ENCODE data around the gene KRTAP10-7. TPM values are rescaled to one million over a fixed set of nuclear protein-coding genes. Genes with fewer than 3 reads are reported as not detected.
"Not testable (repeated sequence)": the region's sequence is repeated elsewhere in the genome, so short reads cannot be mapped to it uniquely, and the experiment has no call there.

KRTAP10-7 gene
- total and polyA plus RNA-seq, 4 experiments from 2014 or later, result not detected

DNA sequence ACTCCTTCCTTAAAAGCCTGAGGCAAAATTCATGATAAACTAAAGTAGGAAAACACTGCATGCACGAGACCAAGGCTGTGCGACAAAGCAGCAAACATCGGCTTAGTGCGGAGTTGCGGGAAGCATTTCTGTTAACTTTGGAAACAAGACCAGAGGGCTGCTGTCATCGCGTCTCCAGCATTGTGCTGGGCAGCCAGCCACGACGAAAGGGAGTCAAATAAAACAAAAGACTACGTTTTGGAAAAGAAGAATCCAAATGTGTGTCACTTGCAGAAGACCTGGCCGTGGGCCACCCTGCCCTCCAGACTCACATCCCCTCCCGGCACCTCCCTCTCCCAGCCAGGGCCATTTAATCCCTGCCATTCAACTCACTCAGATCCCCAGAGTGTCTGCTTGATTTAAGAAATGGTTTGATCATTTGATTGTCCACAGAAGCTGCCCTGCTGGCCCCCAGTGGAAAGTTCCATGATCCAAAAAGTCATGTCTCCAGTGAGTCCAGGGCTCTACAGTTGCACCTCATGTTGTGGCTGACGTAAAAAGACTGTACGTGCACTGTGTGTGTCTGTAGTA lies 43.4 kb downstream of the KRTAP10-7 start:
- Histone ChIP-seq H3K9me3 (ENCODE audit: control insufficient read depth in 1 of 2, low read length in 2 of 2) (peaks cover 0 to 13% of the 10 kb centered on the region in 2 donors), H3K36me3 (ENCODE audit: insufficient read depth, low read length) (no peaks in the 10 kb centered on the region), H3K4me3 (ENCODE audit: low read length in 2 of 2) (no peak overlapping the region), H3K27ac (ENCODE audit: low read depth, low read length) (no peak overlapping the region), H3K4me1 (ENCODE audit: insufficient read depth, low read length) (no peaks in the 10 kb centered on the region), H3K27me3 (ENCODE audit: insufficient read depth, low read length) (no peaks in the 10 kb centered on the region)
- H3K27ac Mint-ChIP-seq, result no peak overlapping the region
- peaks cover 10 to 23% of the 10 kb centered on the region in 2 donors for H3K36me3 Mint-ChIP-seq
- H3K4me3 Mint-ChIP-seq, result peak overlapping the region in 1 of 8 donors; percentile 5
- no peak for DNase-seq
- ChIA-PET POLR2A (ENCODE audit: partially characterized antibody) (no interaction called here), CTCF (ENCODE audit: partially characterized antibody) (interaction anchor here (1.3 kb wide), 1 partner anchor 25 kb away, joined by 3 read pairs; no protein-coding TSS in a partner anchor)
- peaks cover 0 to 10% of the 10 kb centered on the region in 2 donors for H3K27me3 Mint-ChIP-seq
- intact Hi-C loops (cut with micrococcal nuclease), result no loop called here
- peaks cover 6 to 59% (median 37%) of the 10 kb centered on the region in 8 donors for H3K9me3 Mint-ChIP-seq
- peaks cover 0 to 7% (median 3%) of the 10 kb centered on the region in 4 donors for H3K4me1 Mint-ChIP-seq

DNA sequence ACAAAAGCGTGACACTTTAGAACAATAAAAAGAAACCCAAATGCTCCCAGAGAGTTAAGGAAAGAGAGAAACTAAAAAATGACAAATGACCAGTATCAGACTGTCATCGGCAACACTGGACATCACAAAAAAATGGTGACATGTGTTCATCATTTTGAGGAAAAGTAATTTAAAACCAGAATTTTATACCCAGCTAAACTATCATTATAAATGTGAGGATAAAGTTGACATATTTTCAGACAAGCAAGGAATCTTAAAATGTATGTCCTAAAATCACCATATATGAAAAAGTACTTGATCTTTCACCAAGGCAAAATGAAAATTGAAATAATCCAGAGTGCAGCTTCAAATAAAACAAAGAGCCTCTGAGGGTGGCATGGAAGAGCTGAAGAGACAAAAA lies 44.5 kb downstream of the KRTAP10-7 start:
- no peaks in the 10 kb centered on the region for H3K4me1 ChIP-seq (ENCODE audit: insufficient read depth, low read length)
- POLR2A ChIA-PET (ENCODE audit: partially characterized antibody), result interaction anchor here (1.1 kb wide), 1 partner anchor 26 kb away, joined by 3 read pairs; no protein-coding TSS in a partner anchor
- intact Hi-C loops (cut with micrococcal nuclease), result no loop called here

DNA sequence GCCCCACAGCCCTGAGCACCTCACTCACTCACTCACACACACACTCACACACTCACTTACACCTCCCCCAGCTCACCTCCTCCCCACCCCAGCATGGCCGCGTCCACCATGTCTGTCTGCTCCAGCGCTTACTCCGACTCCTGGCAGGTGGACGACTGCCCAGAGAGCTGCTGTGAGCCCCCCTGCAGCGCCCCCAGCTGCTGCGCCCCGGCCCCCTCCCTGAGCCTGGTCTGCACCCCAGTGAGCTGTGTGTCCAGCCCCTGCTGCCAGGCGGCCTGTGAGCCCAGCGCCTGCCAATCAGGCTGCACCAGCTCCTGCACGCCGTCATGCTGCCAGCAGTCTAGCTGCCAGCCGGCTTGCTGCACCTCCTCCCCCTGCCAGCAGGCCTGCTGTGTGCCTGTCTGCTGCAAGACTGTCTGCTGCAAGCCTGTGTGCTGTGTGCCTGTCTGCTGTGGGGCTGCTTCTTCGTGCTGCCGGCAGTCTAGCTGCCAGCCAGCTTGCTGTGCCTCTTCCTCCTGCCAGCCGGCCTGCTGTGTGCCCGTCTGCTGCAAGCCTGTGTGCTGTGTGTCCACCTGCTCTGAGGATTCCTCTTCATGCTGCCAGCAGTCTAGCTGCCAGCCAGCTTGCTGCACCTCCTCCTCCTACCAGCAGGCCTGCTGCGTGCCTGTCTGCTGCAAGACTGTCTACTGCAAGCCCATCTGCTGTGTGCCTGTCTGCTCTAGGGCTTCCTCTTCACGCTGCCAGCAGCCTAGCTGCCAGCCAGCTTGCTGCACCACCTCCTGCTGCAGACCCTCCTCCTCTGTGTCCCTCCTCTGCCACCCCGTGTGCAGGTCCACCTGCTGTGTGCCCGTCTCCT lies 46.2 kb downstream of the KRTAP10-7 start, which contains the start of gene KRTAP10-11:
Gene KRTAP10-11 (plus strand): TSS at position 49 of the 856 bp plus-strand sequence. CDS start 45 bp downstream, at position 94.
- H3K4me1 Mint-ChIP-seq; H3K4me1 ChIP-seq (ENCODE audit: insufficient read depth, low read length); H3K4me3 ChIP-seq (ENCODE audit: low read length in 2 of 2); H3K27me3 Mint-ChIP-seq; H3K4me3 Mint-ChIP-seq; H3K27me3 ChIP-seq (ENCODE audit: insufficient read depth, low read length); H3K36me3 ChIP-seq (ENCODE audit: insufficient read depth, low read length); DNase-seq; intact Hi-C loops (cut with micrococcal nuclease); H3K27ac ChIP-seq (ENCODE audit: low read depth, low read length): not testable (repeated sequence)
- POLR2A ChIA-PET (ENCODE audit: partially characterized antibody), result interaction anchor here (3.6 kb wide), 1 partner anchor 11 kb away, joined by 16 read pairs; the partner anchor contains the start of gene KRTAP12-3
- CTCF ChIA-PET (ENCODE audit: partially characterized antibody), result interaction anchor here (1.1 to 1.4 kb wide), 3 partner anchors 11 to 136 kb away, joined by 3 to 5 read pairs (median 4); partner anchors contain the start of gene KRTAP12-3
- H3K9me3 Mint-ChIP-seq, result peaks cover 0 to 44% (median 30%) of the 10 kb centered on the region in 8 donors
- H3K36me3 Mint-ChIP-seq, result peaks cover 10 to 11% of the 10 kb centered on the region in 2 donors
- peaks cover 0 to 13% of the 10 kb centered on the region in 2 donors for H3K9me3 ChIP-seq (ENCODE audit: control insufficient read depth in 1 of 2, low read length in 2 of 2)
- peak within 1 kb of the TSS in 2 of 7 donors; percentile 13 to 41 for H3K27ac Mint-ChIP-seq

More for the DNA sequence above, 44.5 kb downstream of the KRTAP10-7 start:
- Histone ChIP-seq H3K27me3 (ENCODE audit: insufficient read depth, low read length) (no peaks in the 10 kb centered on the region), H3K9me3 (ENCODE audit: control insufficient read depth in 1 of 2, low read length in 2 of 2) (peaks cover 0 to 13% of the 10 kb centered on the region in 2 donors), H3K27ac (ENCODE audit: low read depth, low read length) (no peak overlapping the region), H3K36me3 (ENCODE audit: insufficient read depth, low read length) (no peaks in the 10 kb centered on the region), H3K4me3 (ENCODE audit: low read length in 2 of 2) (no peak overlapping the region)
- CTCF ChIA-PET (ENCODE audit: partially characterized antibody), result interaction anchor here (0.7 to 1.3 kb wide), 2 partner anchors 11 to 134 kb away, joined by 3 read pairs; no protein-coding TSS in a partner anchor
- Mint-ChIP-seq H3K27me3 (peaks cover 0 to 8% of the 10 kb centered on the region in 2 donors), H3K4me3 (no peak overlapping the region), H3K4me1 (peaks cover 0 to 7% (median 3%) of the 10 kb centered on the region in 4 donors), H3K36me3 (peaks cover 10 to 23% of the 10 kb centered on the region in 2 donors), H3K27ac (no peak overlapping the region), H3K9me3 (peaks cover 6 to 59% (median 37%) of the 10 kb centered on the region in 8 donors)
- DNase-seq, result no peak

DNA sequence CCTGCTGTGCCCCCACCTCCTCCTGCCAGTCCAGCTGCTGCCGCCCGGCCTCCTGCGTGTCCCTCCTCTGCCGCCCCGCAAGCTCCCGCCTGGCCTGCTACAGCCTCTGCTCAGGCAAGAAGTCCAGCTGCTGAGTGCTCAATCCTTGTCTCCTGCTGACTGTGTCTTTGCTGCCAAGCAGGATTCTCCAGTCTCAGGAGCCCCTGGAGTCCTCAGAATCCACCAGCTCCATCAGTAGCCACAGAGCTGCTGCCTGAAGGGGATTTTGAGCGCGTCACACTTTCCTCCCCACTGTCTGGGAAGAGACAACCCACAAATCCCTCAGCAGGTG lies 46.8 kb downstream of the KRTAP10-7 start:
- no peak overlapping the region for H3K4me3 ChIP-seq (ENCODE audit: low read length in 2 of 2)
- H3K27me3 ChIP-seq (ENCODE audit: insufficient read depth, low read length), result no peaks in the 10 kb centered on the region
- Mint-ChIP-seq H3K36me3 (peaks cover 10 to 11% of the 10 kb centered on the region in 2 donors), H3K4me3 (no peak overlapping the region), H3K27me3 (no peaks in the 10 kb centered on the region), H3K9me3 (peaks cover 0 to 40% (median 29%) of the 10 kb centered on the region in 8 donors), H3K27ac (peak overlapping the region in 1 of 7 donors; percentile 13), H3K4me1 (peaks cover 0 to 7% (median 4%) of the 10 kb centered on the region in 4 donors)
- ChIA-PET POLR2A (ENCODE audit: partially characterized antibody) (interaction anchor here (3.6 kb wide), 1 partner anchor 11 kb away, joined by 16 read pairs; the partner anchor contains the start of gene KRTAP12-3), CTCF (ENCODE audit: partially characterized antibody) (interaction anchor here (1.1 to 1.4 kb wide), 3 partner anchors 11 to 136 kb away, joined by 3 to 5 read pairs (median 4); partner anchors contain the start of gene KRTAP12-3)
- no peak for DNase-seq
- H3K9me3 ChIP-seq (ENCODE audit: control insufficient read depth in 1 of 2, low read length in 2 of 2), result peaks cover 0 to 13% of the 10 kb centered on the region in 2 donors
- H3K27ac ChIP-seq (ENCODE audit: low read depth, low read length), result no peak overlapping the region
- no peaks in the 10 kb centered on the region for H3K36me3 ChIP-seq (ENCODE audit: insufficient read depth, low read length)
- no peaks in the 10 kb centered on the region for H3K4me1 ChIP-seq (ENCODE audit: insufficient read depth, low read length)
- intact Hi-C loops (cut with micrococcal nuclease), result no loop called here

DNA sequence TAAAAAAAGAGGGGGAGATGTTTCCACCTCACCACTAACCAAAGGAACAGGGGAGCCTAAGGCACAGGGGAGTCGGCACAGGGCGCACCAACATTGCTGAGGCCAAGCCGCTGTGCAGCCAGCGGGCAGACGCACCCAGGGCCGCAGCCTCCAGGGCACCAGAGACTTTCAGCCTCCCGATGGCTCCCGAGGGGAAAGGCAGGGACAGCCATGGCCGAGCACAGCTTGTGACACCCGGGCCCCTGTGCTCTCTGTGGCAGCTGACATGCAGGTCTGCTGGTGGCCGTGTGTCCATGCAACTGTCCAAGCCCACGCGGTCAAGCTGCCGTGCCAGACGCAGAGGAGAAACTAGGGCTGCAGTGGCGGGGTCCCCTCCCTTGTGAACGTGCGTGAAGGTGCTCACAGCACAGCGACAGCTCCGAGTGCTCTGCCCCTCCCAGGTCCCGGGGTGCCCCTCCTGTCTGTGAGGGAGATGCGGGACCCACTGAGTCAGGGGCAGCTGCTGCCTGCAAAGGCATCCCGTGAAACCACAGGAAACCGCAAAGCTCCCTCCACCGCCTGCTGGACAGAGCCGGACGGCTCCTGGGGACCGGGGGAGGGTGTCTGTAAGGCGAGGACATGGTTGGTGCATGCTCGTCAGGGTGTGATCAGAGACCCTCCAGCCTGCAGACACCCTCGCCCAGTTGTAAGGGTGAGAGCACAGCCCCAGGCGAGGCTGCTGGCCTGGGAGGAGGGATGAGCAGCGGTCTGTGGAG lies 48.3 kb downstream of the KRTAP10-7 start:
- peak overlapping the region in 1 of 7 donors; percentile 41 for H3K27ac Mint-ChIP-seq
- no peak for DNase-seq
- no peaks in the 10 kb centered on the region for H3K27me3 ChIP-seq (ENCODE audit: insufficient read depth, low read length)
- H3K9me3 Mint-ChIP-seq, result peaks cover 0 to 31% (median 18%) of the 10 kb centered on the region in 8 donors
- peaks cover 0 to 9% of the 10 kb centered on the region in 2 donors for H3K9me3 ChIP-seq (ENCODE audit: control insufficient read depth in 1 of 2, low read length in 2 of 2)
- no peaks in the 10 kb centered on the region for H3K27me3 Mint-ChIP-seq
- no peak overlapping the region for H3K27ac ChIP-seq (ENCODE audit: low read depth, low read length)
- intact Hi-C loops (cut with micrococcal nuclease), result no loop called here
- peaks cover 5 to 15% (median 9%) of the 10 kb centered on the region in 4 donors for H3K4me1 Mint-ChIP-seq
- ChIA-PET CTCF (ENCODE audit: partially characterized antibody) (no interaction called here), POLR2A (ENCODE audit: partially characterized antibody) (interaction anchor here (3.6 kb wide), 1 partner anchor 9 kb away, joined by 16 read pairs; the partner anchor contains the start of gene KRTAP12-3)
- H3K36me3 Mint-ChIP-seq, result peaks cover 6 to 11% of the 10 kb centered on the region in 2 donors
- H3K4me3 ChIP-seq (ENCODE audit: low read length in 2 of 2), result no peak overlapping the region
- H3K4me3 Mint-ChIP-seq, result no peak overlapping the region
- peaks cover 7% of the 10 kb centered on the region for H3K4me1 ChIP-seq (ENCODE audit: insufficient read depth, low read length)
- H3K36me3 ChIP-seq (ENCODE audit: insufficient read depth, low read length), result no peaks in the 10 kb centered on the region

DNA sequence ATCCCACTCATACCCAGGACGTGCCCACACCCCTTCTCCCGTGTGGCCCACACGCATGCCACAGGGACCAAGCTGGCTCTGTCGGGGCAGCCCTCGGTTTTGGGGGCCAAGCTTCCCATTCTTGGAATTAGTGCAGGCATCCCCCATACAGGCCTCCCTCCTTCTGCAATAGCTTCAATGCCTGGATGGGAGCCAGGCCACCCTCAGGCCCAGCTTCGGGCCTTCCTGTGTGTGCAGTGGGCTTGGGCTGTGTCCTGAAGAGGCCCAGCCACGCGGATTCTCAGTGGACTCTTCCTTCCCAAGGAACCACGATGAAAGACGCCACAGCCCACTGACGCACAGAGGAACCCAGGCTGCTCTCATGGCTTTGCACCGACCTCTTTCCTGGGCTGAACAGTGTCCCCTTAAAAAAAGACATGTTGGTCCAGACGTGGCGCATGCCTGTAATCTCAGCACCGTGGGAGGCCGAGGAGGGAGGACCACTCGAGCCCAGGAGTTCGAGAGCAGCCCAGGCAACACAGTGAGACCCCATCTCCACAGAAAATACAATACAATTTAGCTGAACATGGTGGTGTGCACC lies 49.2 kb downstream of the KRTAP10-7 start:
- Histone ChIP-seq H3K4me3 (ENCODE audit: low read length in 2 of 2) (no peak overlapping the region), H3K9me3 (ENCODE audit: control insufficient read depth in 1 of 2, low read length in 2 of 2) (peaks cover 0 to 2% of the 10 kb centered on the region in 2 donors), H3K4me1 (ENCODE audit: insufficient read depth, low read length) (peaks cover 15% of the 10 kb centered on the region), H3K27me3 (ENCODE audit: insufficient read depth, low read length) (no peaks in the 10 kb centered on the region), H3K36me3 (ENCODE audit: insufficient read depth, low read length) (no peaks in the 10 kb centered on the region), H3K27ac (ENCODE audit: low read depth, low read length) (no peak overlapping the region)
- Mint-ChIP-seq H3K27me3 (no peaks in the 10 kb centered on the region), H3K36me3 (peaks cover 8 to 9% of the 10 kb centered on the region in 2 donors), H3K4me1 (peaks cover 14 to 23% (median 18%) of the 10 kb centered on the region in 4 donors), H3K27ac (peak overlapping the region in 2 of 7 donors; percentile 47 to 55), H3K9me3 (peaks cover 0 to 28% (median 14%) of the 10 kb centered on the region in 8 donors), H3K4me3 (no peak overlapping the region)
- intact Hi-C loops (cut with micrococcal nuclease), result no loop called here
- DNase-seq, result no peak
- ChIA-PET POLR2A (ENCODE audit: partially characterized antibody) (interaction anchor here (0.5 to 3.6 kb wide), 2 partner anchors 8 to 347 kb away, joined by 3 to 16 read pairs; partner anchors contain the start of gene KRTAP12-3), CTCF (ENCODE audit: partially characterized antibody) (no interaction called here)
